ENCODE data around the gene FANCL.
"Not testable (repeated sequence)": the region's sequence is repeated elsewhere in the genome, so short reads cannot be mapped to it uniquely, and the experiment has no call there.

The FANCL gene

DNA sequence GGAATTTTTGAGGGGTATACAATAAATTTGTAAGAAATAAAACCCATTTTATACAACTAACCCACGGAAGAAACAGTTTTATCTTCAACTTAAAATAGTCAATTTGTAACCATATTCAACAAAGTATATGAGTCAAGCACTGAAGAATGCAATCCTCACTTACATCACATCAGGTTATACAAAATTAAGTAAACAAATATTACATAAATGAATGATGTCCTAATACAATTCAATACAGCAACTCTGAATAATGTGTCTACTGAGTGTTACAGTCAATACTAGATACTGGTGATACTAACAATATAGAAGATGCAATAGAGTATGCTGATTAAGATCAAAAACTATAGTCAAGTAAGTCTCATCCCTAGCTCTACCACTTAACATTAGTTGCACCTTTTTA lies 58.6 kb downstream of the FANCL start:
- H3K9me3 ChIP-seq (ENCODE audit: control insufficient read depth in 1 of 2, low read length in 2 of 2): no peaks in the 10 kb centered on the region
- H3K4me1 ChIP-seq (ENCODE audit: control insufficient read depth in 1 of 2, insufficient read depth in 2 of 2, low read length in 2 of 2): no peaks in the 10 kb centered on the region
- no peaks in the 10 kb centered on the region for H3K36me3 ChIP-seq (ENCODE audit: control insufficient read depth in 1 of 2, insufficient read depth in 2 of 2, low read length in 2 of 2)
- no peaks in the 10 kb centered on the region for H3K27me3 ChIP-seq (ENCODE audit: control insufficient read depth in 1 of 2, insufficient read depth in 2 of 2, low read length in 2 of 2)
- H3K9ac ChIP-seq (ENCODE audit: low read depth in 1 of 2, low read length in 2 of 2): no peak overlapping the region
- no peak overlapping the region for H3K4me3 ChIP-seq (ENCODE audit: low read depth in 1 of 2, low read length in 2 of 2)
- H3K27ac ChIP-seq (ENCODE audit: low read depth, low read length): no peak overlapping the region

- Histone ChIP-seq H3K27ac (ENCODE audit: low read depth, low read length) (no peak overlapping the region), H3K27me3 (ENCODE audit: control insufficient read depth in 1 of 2, insufficient read depth in 2 of 2, low read length in 2 of 2) (no peaks in the 10 kb centered on the region), H3K4me1 (ENCODE audit: control insufficient read depth in 1 of 2, insufficient read depth in 2 of 2, low read length in 2 of 2) (no peaks in the 10 kb centered on the region), H3K9ac (ENCODE audit: low read depth in 1 of 2, low read length in 2 of 2) (no peak overlapping the region), H3K9me3 (ENCODE audit: control insufficient read depth in 1 of 2, low read length in 2 of 2) (no peaks in the 10 kb centered on the region), H3K4me3 (ENCODE audit: low read depth in 1 of 2, low read length in 2 of 2) (no peak overlapping the region), H3K36me3 (ENCODE audit: control insufficient read depth in 1 of 2, insufficient read depth in 2 of 2, low read length in 2 of 2) (no peaks in the 10 kb centered on the region)
Measured at GRCh38 chr2:58180635-58181034, 60.5 kb downstream of the FANCL start.

DNA sequence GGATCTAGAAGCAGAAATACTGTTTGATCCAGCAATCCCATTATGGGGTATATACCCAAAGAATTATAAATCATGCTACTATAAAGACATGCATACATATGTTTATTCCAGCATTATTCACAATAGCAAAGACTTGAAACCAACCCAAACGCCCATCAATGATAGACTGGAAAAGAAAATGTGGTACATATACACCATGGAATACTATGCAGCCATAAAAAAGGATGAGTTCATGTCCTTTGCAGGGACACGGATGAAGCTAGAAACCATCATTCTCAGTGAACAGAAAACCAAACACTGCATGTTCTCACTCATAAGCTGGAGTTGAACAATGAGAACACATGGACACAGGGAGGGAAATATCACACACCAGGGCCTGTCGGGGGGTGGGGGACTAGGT lies 61.0 kb downstream of the FANCL start:
- H3K4me3 ChIP-seq (ENCODE audit: low read depth in 1 of 2, low read length in 2 of 2); H3K9ac ChIP-seq (ENCODE audit: low read depth in 1 of 2, low read length in 2 of 2); H3K27ac ChIP-seq (ENCODE audit: low read depth, low read length); H3K27me3 ChIP-seq (ENCODE audit: control insufficient read depth in 1 of 2, insufficient read depth in 2 of 2, low read length in 2 of 2); H3K4me1 ChIP-seq (ENCODE audit: control insufficient read depth in 1 of 2, insufficient read depth in 2 of 2, low read length in 2 of 2); H3K36me3 ChIP-seq (ENCODE audit: control insufficient read depth in 1 of 2, insufficient read depth in 2 of 2, low read length in 2 of 2); H3K9me3 ChIP-seq (ENCODE audit: control insufficient read depth in 1 of 2, low read length in 2 of 2): not testable (repeated sequence)

DNA sequence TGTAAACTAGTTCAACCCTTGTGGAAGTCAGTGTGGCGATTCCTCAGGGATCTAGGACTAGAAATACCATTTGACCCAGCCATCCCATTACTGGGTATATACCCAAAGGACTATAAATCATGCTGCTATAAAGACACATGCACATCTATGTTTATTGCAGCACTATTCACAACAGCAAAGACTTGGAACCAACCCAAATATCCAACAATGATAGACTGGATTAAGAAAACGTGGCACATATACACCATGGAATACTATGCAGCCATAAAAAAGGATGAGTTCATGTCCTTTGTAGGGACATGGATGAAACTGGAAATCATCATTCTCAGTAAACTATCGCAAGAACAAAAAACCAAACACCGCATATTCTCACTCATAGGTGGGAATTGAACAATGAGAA lies 63.9 kb downstream of the FANCL start:
- not testable (repeated sequence) for H3K27me3 ChIP-seq (ENCODE audit: control insufficient read depth in 1 of 2, insufficient read depth in 2 of 2, low read length in 2 of 2); H3K36me3 ChIP-seq (ENCODE audit: control insufficient read depth in 1 of 2, insufficient read depth in 2 of 2, low read length in 2 of 2); H3K4me3 ChIP-seq (ENCODE audit: low read depth in 1 of 2, low read length in 2 of 2); H3K27ac ChIP-seq (ENCODE audit: low read depth, low read length); H3K9ac ChIP-seq (ENCODE audit: low read depth in 1 of 2, low read length in 2 of 2); H3K4me1 ChIP-seq (ENCODE audit: control insufficient read depth in 1 of 2, insufficient read depth in 2 of 2, low read length in 2 of 2); H3K9me3 ChIP-seq (ENCODE audit: control insufficient read depth in 1 of 2, low read length in 2 of 2)

DNA sequence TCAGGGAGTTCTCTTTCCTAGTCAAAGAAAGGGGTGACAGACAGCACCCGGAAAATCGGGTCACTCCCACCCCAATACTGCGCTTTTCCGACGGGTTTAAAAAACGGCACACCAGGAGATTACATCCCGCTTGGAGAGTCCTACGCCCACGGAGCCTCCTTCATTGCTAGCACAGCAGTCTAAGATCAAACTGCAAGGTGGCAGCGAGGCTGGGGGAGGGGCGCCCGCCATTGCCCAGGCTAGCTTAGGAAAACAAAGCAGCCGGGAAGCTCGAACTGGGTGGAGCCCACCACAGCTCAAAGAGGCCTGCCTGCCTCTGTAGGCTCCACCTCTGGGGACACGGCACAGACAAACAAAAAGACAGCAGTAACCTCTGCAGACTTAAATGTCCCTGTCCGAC lies 69.3 kb downstream of the FANCL start:
- not testable (repeated sequence) for H3K27ac ChIP-seq (ENCODE audit: low read depth, low read length); H3K9me3 ChIP-seq (ENCODE audit: control insufficient read depth in 1 of 2, low read length in 2 of 2); H3K4me1 ChIP-seq (ENCODE audit: control insufficient read depth in 1 of 2, insufficient read depth in 2 of 2, low read length in 2 of 2); H3K27me3 ChIP-seq (ENCODE audit: control insufficient read depth in 1 of 2, insufficient read depth in 2 of 2, low read length in 2 of 2); H3K36me3 ChIP-seq (ENCODE audit: control insufficient read depth in 1 of 2, insufficient read depth in 2 of 2, low read length in 2 of 2); H3K9ac ChIP-seq (ENCODE audit: low read depth in 1 of 2, low read length in 2 of 2); H3K4me3 ChIP-seq (ENCODE audit: low read depth in 1 of 2, low read length in 2 of 2)

GRCh38 chr2:58170334-58170933 lies 70.7 kb downstream of the FANCL start:
- H3K27ac ChIP-seq (ENCODE audit: low read depth, low read length); H3K27me3 ChIP-seq (ENCODE audit: control insufficient read depth in 1 of 2, insufficient read depth in 2 of 2, low read length in 2 of 2); H3K36me3 ChIP-seq (ENCODE audit: control insufficient read depth in 1 of 2, insufficient read depth in 2 of 2, low read length in 2 of 2); H3K4me3 ChIP-seq (ENCODE audit: low read depth in 1 of 2, low read length in 2 of 2); H3K9ac ChIP-seq (ENCODE audit: low read depth in 1 of 2, low read length in 2 of 2); H3K4me1 ChIP-seq (ENCODE audit: control insufficient read depth in 1 of 2, insufficient read depth in 2 of 2, low read length in 2 of 2); H3K9me3 ChIP-seq (ENCODE audit: control insufficient read depth in 1 of 2, low read length in 2 of 2): not testable (repeated sequence)

- H3K4me1 ChIP-seq (ENCODE audit: control insufficient read depth in 1 of 2, insufficient read depth in 2 of 2, low read length in 2 of 2); H3K27me3 ChIP-seq (ENCODE audit: control insufficient read depth in 1 of 2, insufficient read depth in 2 of 2, low read length in 2 of 2); H3K9ac ChIP-seq (ENCODE audit: low read depth in 1 of 2, low read length in 2 of 2); H3K27ac ChIP-seq (ENCODE audit: low read depth, low read length); H3K36me3 ChIP-seq (ENCODE audit: control insufficient read depth in 1 of 2, insufficient read depth in 2 of 2, low read length in 2 of 2); H3K4me3 ChIP-seq (ENCODE audit: low read depth in 1 of 2, low read length in 2 of 2); H3K9me3 ChIP-seq (ENCODE audit: control insufficient read depth in 1 of 2, low read length in 2 of 2): not testable (repeated sequence)
Measured at GRCh38 chr2:58169845-58170244, 71.3 kb downstream of the FANCL start.

DNA sequence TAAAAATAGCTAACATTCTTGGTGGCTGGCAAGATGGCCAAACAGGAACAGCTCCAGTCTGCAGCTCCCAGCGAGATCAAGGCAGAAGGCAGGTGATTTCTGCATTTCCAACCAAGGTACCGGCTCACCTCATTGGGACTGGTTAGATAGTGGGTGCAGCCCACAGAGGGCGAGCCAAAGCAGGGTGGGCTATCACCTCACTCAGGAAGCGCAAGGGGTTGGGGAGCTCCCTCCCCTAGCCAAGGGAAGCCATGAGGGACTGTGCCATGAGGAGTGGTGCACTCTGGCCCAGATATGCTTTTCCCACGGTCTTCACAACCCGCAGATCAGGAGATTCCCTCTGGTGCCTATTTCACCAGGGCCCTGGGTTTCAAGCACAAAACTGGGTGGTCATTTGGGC lies 73.0 kb downstream of the FANCL start:
- not testable (repeated sequence) for H3K9ac ChIP-seq (ENCODE audit: low read depth in 1 of 2, low read length in 2 of 2); H3K27ac ChIP-seq (ENCODE audit: low read depth, low read length); H3K27me3 ChIP-seq (ENCODE audit: control insufficient read depth in 1 of 2, insufficient read depth in 2 of 2, low read length in 2 of 2); H3K4me3 ChIP-seq (ENCODE audit: low read depth in 1 of 2, low read length in 2 of 2); H3K9me3 ChIP-seq (ENCODE audit: control insufficient read depth in 1 of 2, low read length in 2 of 2); H3K36me3 ChIP-seq (ENCODE audit: control insufficient read depth in 1 of 2, insufficient read depth in 2 of 2, low read length in 2 of 2); H3K4me1 ChIP-seq (ENCODE audit: control insufficient read depth in 1 of 2, insufficient read depth in 2 of 2, low read length in 2 of 2)

GRCh38 chr2:58163913-58164312 lies 77.2 kb downstream of the FANCL start:
- Histone ChIP-seq H3K9me3 (ENCODE audit: control insufficient read depth in 1 of 2, low read length in 2 of 2) (no peaks in the 10 kb centered on the region), H3K36me3 (ENCODE audit: control insufficient read depth in 1 of 2, insufficient read depth in 2 of 2, low read length in 2 of 2) (peaks cover 11 to 32% of the 10 kb centered on the region in 2 donors), H3K4me1 (ENCODE audit: control insufficient read depth in 1 of 2, insufficient read depth in 2 of 2, low read length in 2 of 2) (no peaks in the 10 kb centered on the region), H3K27me3 (ENCODE audit: control insufficient read depth in 1 of 2, insufficient read depth in 2 of 2, low read length in 2 of 2) (no peaks in the 10 kb centered on the region), H3K27ac (ENCODE audit: low read depth, low read length) (no peak overlapping the region), H3K4me3 (ENCODE audit: low read depth in 1 of 2, low read length in 2 of 2) (no peak overlapping the region), H3K9ac (ENCODE audit: low read depth in 1 of 2, low read length in 2 of 2) (no peak overlapping the region)

DNA sequence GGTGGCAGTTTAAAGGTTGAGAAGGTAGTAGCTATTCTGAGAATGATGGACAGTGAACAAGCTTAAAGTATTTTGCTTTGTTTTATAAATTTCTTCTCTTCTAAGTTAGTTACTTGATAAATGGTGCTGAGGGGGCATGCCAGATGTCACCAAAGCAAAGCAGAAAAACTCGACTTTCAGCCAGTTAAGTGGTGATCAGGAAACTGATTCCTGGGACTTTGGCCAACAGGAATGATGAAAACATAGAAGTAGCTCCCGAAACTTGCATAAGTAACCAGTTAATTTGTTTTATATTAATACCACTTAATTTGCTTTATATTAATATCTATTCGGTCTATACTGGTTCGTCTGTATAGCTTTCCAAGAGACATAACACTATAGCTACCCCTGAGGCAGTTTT lies 82.6 kb downstream of the FANCL start:
- no peaks in the 10 kb centered on the region for H3K4me1 ChIP-seq (ENCODE audit: control insufficient read depth in 1 of 2, insufficient read depth in 2 of 2, low read length in 2 of 2)
- H3K4me3 ChIP-seq (ENCODE audit: low read depth in 1 of 2, low read length in 2 of 2): no peak overlapping the region
- H3K27me3 ChIP-seq (ENCODE audit: control insufficient read depth in 1 of 2, insufficient read depth in 2 of 2, low read length in 2 of 2): no peaks in the 10 kb centered on the region
- peaks cover 14 to 44% of the 10 kb centered on the region in 2 donors for H3K36me3 ChIP-seq (ENCODE audit: control insufficient read depth in 1 of 2, insufficient read depth in 2 of 2, low read length in 2 of 2)
- H3K27ac ChIP-seq (ENCODE audit: low read depth, low read length): no peak overlapping the region
- no peaks in the 10 kb centered on the region for H3K9me3 ChIP-seq (ENCODE audit: control insufficient read depth in 1 of 2, low read length in 2 of 2)
- no peak overlapping the region for H3K9ac ChIP-seq (ENCODE audit: low read depth in 1 of 2, low read length in 2 of 2)

DNA sequence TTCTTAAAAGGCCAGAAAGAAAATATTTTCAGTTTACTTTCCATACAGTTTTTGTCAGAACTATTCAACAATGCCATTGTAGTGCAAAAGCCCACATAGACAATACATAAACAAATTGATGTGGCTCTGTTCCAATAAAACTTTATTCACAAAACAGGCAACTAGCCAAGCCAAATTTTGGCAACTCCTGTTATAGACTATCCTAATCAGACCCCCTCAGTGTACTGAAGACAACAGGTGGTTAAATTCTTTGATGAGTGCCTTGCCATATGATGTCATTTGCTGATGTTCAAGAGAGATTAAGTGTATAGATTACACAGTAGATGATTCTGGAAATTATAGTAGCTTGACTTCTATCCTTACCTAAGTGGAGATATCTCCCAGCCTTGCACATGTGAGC lies 83.4 kb downstream of the FANCL start:
- no peaks in the 10 kb centered on the region for H3K4me1 ChIP-seq (ENCODE audit: control insufficient read depth in 1 of 2, insufficient read depth in 2 of 2, low read length in 2 of 2)
- H3K9ac ChIP-seq (ENCODE audit: low read depth in 1 of 2, low read length in 2 of 2): no peak overlapping the region
- no peak overlapping the region for H3K4me3 ChIP-seq (ENCODE audit: low read depth in 1 of 2, low read length in 2 of 2)
- no peaks in the 10 kb centered on the region for H3K9me3 ChIP-seq (ENCODE audit: control insufficient read depth in 1 of 2, low read length in 2 of 2)
- no peaks in the 10 kb centered on the region for H3K27me3 ChIP-seq (ENCODE audit: control insufficient read depth in 1 of 2, insufficient read depth in 2 of 2, low read length in 2 of 2)
- peaks cover 14 to 41% of the 10 kb centered on the region in 2 donors for H3K36me3 ChIP-seq (ENCODE audit: control insufficient read depth in 1 of 2, insufficient read depth in 2 of 2, low read length in 2 of 2)
- no peak overlapping the region for H3K27ac ChIP-seq (ENCODE audit: low read depth, low read length)
